HepG2 (cell line): Measurements from ENCODE around the gene PMVK. TPM values are rescaled to one million over a fixed set of nuclear protein-coding genes. Genes with fewer than 3 reads are reported as not detected.
A peak's percentile ranks its signal among the peaks of the same experiment; 100 is the strongest.

Experiments used
- CCDC6 ChIP-seq: sonication (generic); formaldehyde crosslinking; IDR thresholded peaks from 2 replicates; pipeline ENCODE4 v1.8.1; 2022; ENCODE audit warnings: mild to moderate bottlenecking, missing genetic modification reagents, moderate library complexity
- DRAP1 ChIP-seq: IDR thresholded peaks from 2 replicates; pipeline ENCODE4 v1.6.1; 2016; ENCODE audit warnings: missing genetic modification reagents, missing compliant biosample characterization
- ELF3 ChIP-seq: IDR thresholded peaks from 2 replicates; pipeline ENCODE4 v1.6.1; 2016; ENCODE audit warnings: missing genetic modification reagents, missing compliant biosample characterization
- FOXK1 ChIP-seq: sonication (generic); formaldehyde crosslinking; IDR thresholded peaks from 2 replicates; pipeline ENCODE4 v1.4.0; 2020; ENCODE audit warnings: low read depth, missing genetic modification reagents, borderline replicate concordance
- GZF1 ChIP-seq: sonication (generic); formaldehyde crosslinking; IDR thresholded peaks from 2 replicates; pipeline ENCODE4 v1.5.1; 2020; ENCODE audit warnings: mild to moderate bottlenecking, missing genetic modification reagents
- HOXA7 ChIP-seq: sonication (generic); formaldehyde crosslinking; IDR thresholded peaks from 2 replicates; pipeline ENCODE4 v1.8.1; 2022; ENCODE audit warnings: mild to moderate bottlenecking, missing genetic modification reagents, moderate library complexity
- IRF9 ChIP-seq: sonication (generic); formaldehyde crosslinking; IDR thresholded peaks from 2 replicates; pipeline ENCODE4 v1.8.0; 2022; ENCODE audit warnings: missing genetic modification reagents, mild to moderate bottlenecking, borderline replicate concordance
- JUNB ChIP-seq: sonication (generic); formaldehyde crosslinking; IDR thresholded peaks from 2 replicates; pipeline ENCODE4 v1.8.0; 2022; ENCODE audit warnings: missing genetic modification reagents, mild to moderate bottlenecking, borderline replicate concordance
- KDM2A ChIP-seq: sonication (generic); formaldehyde crosslinking; IDR thresholded peaks from 2 replicates; pipeline ENCODE4 v1.4.0; 2020; ENCODE audit warnings: low read depth, missing genetic modification reagents, borderline replicate concordance
- KLF9 ChIP-seq: IDR thresholded peaks from 2 replicates; pipeline ENCODE4 v1.6.1; 2016; ENCODE audit warnings: low read depth
- KMT2A ChIP-seq: sonication (generic); formaldehyde crosslinking; IDR thresholded peaks from 2 replicates; pipeline ENCODE4 v1.4.0; 2020; ENCODE audit warnings: missing genetic modification reagents
- KMT2B ChIP-seq: IDR thresholded peaks from 2 replicates; pipeline ENCODE4 v1.6.1; 2016; ENCODE audit warnings: missing genetic modification reagents, missing compliant biosample characterization
- MBNL3 ChIP-seq: fragments of 250-450 bp; sonication (Bioruptor Pico); conservative IDR thresholded peaks from 2 replicates; pipeline ENCODE4 v1.8.0; 2022; ENCODE audit warnings: mild to moderate bottlenecking, inconsistent platforms
- MIER3 ChIP-seq: IDR thresholded peaks from 2 replicates; pipeline ENCODE4 v1.6.1; 2016; ENCODE audit warnings: missing compliant biosample characterization, borderline replicate concordance
- MXD1 ChIP-seq: sonication (generic); formaldehyde crosslinking; IDR thresholded peaks from 2 replicates; pipeline ENCODE4 v1.4.0; 2020; ENCODE audit warnings: mild to moderate bottlenecking, missing genetic modification reagents
- NONO ChIP-seq, 2 experiments: fragments of 450-650 bp in 1 of 2; sonication (generic) in 1 of 2; formaldehyde crosslinking in 1 of 2; IDR thresholded peaks in 1 of 2; conservative IDR thresholded peaks in 1 of 2; 2 replicates each; pipeline versions ENCODE4 v1.6.1 to v1.8.0; 2017 to 2022; ENCODE audit warnings: mild to moderate bottlenecking in 1 of 2, missing genetic modification reagents in 1 of 2, moderate library complexity in 1 of 2
- PITX1 ChIP-seq: sonication (generic); formaldehyde crosslinking; IDR thresholded peaks from 2 replicates; pipeline ENCODE4 v1.5.1; 2020; ENCODE audit warnings: mild to moderate bottlenecking, missing genetic modification reagents
- SAP130 ChIP-seq: IDR thresholded peaks from 2 replicates; pipeline ENCODE4 v1.6.1; 2016; ENCODE audit warnings: low read depth
- SRY ChIP-seq: sonication (generic); formaldehyde crosslinking; IDR thresholded peaks from 2 replicates; pipeline ENCODE4 v1.8.0; 2022; ENCODE audit warnings: mild to moderate bottlenecking, missing genetic modification reagents
- UBTF ChIP-seq: sonication (generic); formaldehyde crosslinking; IDR thresholded peaks from 2 replicates; pipeline ENCODE4 v1.4.0; 2020; ENCODE audit warnings: mild to moderate bottlenecking, missing genetic modification reagents
- ZBTB3 ChIP-seq: sonication (generic); formaldehyde crosslinking; IDR thresholded peaks from 2 replicates; pipeline ENCODE4 v1.4.0; 2020; ENCODE audit warnings: low read depth, mild to moderate bottlenecking, moderate library complexity, missing genetic modification reagents, borderline replicate concordance
- ZGPAT ChIP-seq: IDR thresholded peaks from 2 replicates; pipeline ENCODE4 v1.6.1; 2016; ENCODE audit warnings: mild to moderate bottlenecking
- ZKSCAN8 ChIP-seq: IDR thresholded peaks from 2 replicates; pipeline ENCODE4 v1.6.1; 2016; ENCODE audit warnings: borderline replicate concordance, missing genetic modification reagents, missing compliant biosample characterization
- ZNF124 ChIP-seq: sonication (generic); formaldehyde crosslinking; IDR thresholded peaks from 2 replicates; pipeline ENCODE4 v1.4.0; 2020; ENCODE audit warnings: missing genetic modification reagents
- ZNF260 ChIP-seq: sonication (generic); formaldehyde crosslinking; IDR thresholded peaks from 2 replicates; pipeline ENCODE4 v1.4.0; 2020; ENCODE audit warnings: missing genetic modification reagents, low read depth, mild to moderate bottlenecking, borderline replicate concordance
- polyA plus RNA-seq, 8 experiments: library from polyadenylated mRNA; depleted of rRNA in 3 of 8; stranded (reverse) in 7 of 8; unstranded in 1 of 8; fragments of >200 nt; fragmentation: Illumina TruSeq in 4 of 8; extraction: Trizol in 4 of 8; gene quantifications; 2 replicates each; pipeline versions ENCODE4 v1.2.1 to v1.2.3, GENCODE V29; 2011 to 2016; ENCODE audit warnings: low read depth in 4 of 8, missing spikeins in 1 of 8, mixed read lengths in 1 of 8; ENCODE audit not compliant: insufficient read depth in 1 of 8
- total RNA-seq, 5 experiments: library from RNA; depleted of rRNA; stranded (reverse); fragments of >200 nt; fragmentation: Illumina TruSeq; extraction: Trizol; gene quantifications; 2 replicates each; pipeline ENCODE4 v1.2.3, GENCODE V29; 2016; ENCODE audit warnings: low read depth in 1 of 5

PMVK gene
- total and polyA plus RNA-seq, 2 of the 13 experiments (the other 11 are each of a cell fraction or from before 2014, with no cell fraction given): 3.9 to 12.6 TPM

GRCh38 chr1:154974808-154975408 is 38.4 kb upstream of the PMVK start (continued):
- TF ChIP-seq SAP130 (peak; percentile 53), IRF9 (CRISPR knock-in tag) (no peak), CCDC6 (CRISPR knock-in tag) (0 out of 2 replicates have a peak, but pooled peaks have one; percentile 12), MIER3 (CRISPR knock-in tag) (peak; percentile 16; the same call in 1 of the 2 replicates), JUNB (CRISPR knock-in tag) (no peak), ZKSCAN8 (CRISPR knock-in tag) (no peak), MXD1 (CRISPR knock-in tag) (0 out of 2 replicates have a peak, but pooled peaks have one; percentile 5), DRAP1 (CRISPR knock-in tag) (peak; percentile 79), PITX1 (CRISPR knock-in tag) (peak; percentile 44), KLF9 (peak; percentile 92), KDM2A (CRISPR knock-in tag) (no peak), ELF3 (CRISPR knock-in tag) (no peak), SRY (no peak), ZGPAT (CRISPR knock-in tag) (no peak), NONO (IDR thresholded peaks at IDR 0.05) (no peak), NONO (CRISPR knock-in tag; conservative IDR thresholded peaks at IDR 0.05) (no peak; the same call in 1 of the 2 replicates), FOXK1 (CRISPR knock-in tag) (peak; percentile 10; the same call in 1 of the 2 replicates), HOXA7 (no peak), MBNL3 (CRISPR knock-in tag) (no peak), KMT2B (CRISPR knock-in tag) (peak; percentile 48; the same call in 1 of the 2 replicates), KMT2A (CRISPR knock-in tag) (peak; percentile 52; the same call in 1 of the 2 replicates), GZF1 (CRISPR knock-in tag) (0 out of 2 replicates have a peak, but pooled peaks have one; percentile 50), ZBTB3 (CRISPR knock-in tag) (no peak), ZNF124 (CRISPR knock-in tag) (no peak), ZNF260 (CRISPR knock-in tag) (no peak), UBTF (CRISPR knock-in tag) (no peak)
